HG02642 (cell line): ENCODE measurements around the gene DCP2.

Source experiments
- ATAC-seq: cut with Tn5 transposase; IDR thresholded peaks from one replicate; pipeline ENCODE4 v1.9.1; 2021; ENCODE audit warnings: mild to moderate bottlenecking; ENCODE audit not compliant: unreplicated experiment, poor library complexity

The DCP2 gene

GRCh38 chr5:113042491-113043243 lies 66.1 kb downstream of the DCP2 start:
- ATAC-seq: no peak

GRCh38 chr5:113043491-113043931 lies 66.9 kb downstream of the DCP2 start:
- no peak for ATAC-seq

DNA sequence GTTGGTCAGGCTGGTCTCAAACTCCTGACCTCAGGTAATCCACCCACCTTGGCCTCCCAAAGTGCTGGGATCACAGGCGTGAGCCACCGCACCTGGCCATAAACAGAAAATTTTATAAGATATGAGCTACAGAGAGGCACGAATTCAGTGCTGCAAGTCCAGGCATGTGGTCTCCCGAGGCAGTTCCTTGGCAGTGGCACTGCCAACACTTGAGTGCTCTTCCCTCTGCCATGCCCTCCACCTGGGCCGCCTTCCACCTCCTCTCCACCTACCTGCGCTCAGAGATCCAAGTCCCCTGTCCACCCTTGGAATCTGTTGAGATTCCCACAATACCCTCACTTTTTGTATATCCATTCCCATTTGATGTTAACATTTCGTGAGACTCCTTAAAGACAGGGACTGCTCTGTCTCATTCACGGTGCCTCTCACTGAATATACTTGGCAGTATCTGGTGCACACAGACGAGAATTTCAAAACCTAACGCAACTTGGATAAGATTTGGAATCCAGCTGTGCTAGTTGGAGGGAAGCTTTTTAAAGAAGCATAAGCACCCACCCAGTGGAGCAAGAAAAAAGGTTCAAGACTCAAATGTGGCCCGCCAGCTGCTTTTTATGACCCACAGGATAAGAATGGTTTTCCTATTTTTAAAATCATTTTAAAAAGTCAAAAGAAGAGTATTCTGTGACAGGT lies 68.3 kb downstream of the DCP2 start:
- ATAC-seq: no peak

GRCh38 chr5:113047234-113047633 lies 70.6 kb downstream of the DCP2 start:
- ATAC-seq: no peak

DNA sequence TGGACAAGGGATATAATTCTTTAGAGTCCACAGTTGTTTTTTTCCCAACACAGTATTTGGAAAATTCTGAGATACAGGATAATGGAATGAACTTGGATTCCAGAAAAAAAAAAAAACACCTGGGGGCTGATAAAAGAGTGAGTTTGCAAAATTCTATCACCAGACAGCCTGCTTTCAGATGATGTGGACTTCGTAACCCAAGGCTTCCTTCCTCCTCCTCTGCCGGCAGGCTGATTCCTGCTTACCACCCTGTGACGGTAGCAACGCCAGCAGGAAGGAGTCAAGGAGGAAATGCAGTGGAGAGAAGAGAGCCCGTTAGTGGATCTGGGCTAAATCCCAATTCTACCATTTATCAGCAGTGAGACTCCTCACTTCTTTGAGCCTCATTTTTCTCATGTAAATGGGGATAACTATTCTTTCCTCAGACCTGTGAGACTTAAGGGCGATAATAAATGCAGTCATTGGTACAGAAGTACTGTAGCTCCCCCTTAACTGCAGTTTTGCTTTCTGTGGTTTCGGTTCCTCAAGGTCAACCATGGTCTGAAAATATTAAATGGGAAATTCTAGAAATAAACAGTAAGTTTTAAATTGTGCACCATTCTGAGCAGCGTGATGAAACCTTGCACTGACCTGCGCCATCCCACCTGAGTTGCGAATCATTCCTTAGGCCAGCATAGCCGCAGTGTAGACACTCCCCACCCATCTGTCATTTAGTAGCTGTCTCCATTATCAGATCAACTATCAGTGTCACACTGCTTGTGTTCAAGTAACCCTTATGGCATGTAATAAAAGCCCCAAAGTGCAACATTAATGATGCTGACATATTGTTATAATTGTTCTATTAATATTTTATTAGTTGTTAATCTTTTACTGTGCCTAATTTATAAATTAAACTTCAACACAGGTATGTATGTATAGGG lies 71.4 kb downstream of the DCP2 start:
- ATAC-seq: peak; percentile 86

DNA sequence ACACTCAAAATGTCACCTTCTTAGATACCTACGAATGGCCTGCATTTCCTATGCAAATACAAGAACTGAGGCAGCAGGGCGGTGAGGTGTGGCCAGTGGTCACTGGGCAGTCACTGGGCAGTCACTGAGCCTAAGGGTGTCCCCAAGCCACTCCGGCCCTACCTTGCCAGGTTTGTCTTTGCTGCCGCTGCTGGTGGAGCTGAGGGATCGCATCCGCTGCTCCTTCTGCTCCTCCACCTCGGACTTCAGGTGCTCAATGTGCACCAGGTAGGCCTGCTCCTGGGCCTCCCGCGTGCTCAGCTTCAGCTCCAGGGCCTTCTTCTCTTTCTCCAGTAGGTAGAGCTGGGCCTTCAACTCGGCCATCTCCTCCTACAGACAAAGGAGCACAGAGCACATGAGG lies 72.3 kb downstream of the DCP2 start:
- no peak for ATAC-seq

DNA sequence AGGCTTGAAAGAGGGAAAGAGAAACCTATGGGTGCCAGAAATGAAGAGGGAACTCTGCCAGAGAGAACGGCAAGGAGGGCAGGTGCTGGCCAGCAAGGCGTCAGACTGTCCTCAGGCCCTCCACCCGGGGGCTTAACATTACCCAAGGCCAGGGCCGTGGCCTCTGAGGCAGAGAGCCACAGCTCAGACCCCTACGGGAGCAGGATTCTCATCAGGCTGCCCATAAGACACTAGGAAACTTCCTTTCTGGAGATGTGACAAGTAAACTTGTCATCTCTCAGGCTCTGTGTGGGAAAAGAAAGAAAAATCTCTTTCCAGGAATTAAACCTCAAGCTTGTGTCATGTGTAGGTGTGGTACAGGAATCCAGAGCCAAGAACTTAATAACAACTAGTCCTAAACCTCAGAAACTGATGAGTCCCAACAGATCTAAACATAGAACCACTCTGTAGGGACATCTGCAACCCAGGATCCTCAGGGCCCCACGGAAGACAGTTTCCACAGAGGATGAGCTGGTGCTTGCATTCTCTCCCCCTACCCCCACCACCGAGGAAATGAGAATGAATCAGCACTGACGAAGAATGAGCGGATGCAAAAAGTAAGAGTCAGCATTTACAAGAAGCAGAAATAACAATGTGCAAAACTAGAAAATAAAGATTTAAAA lies 74.3 kb downstream of the DCP2 start:
- ATAC-seq: no peak

DNA sequence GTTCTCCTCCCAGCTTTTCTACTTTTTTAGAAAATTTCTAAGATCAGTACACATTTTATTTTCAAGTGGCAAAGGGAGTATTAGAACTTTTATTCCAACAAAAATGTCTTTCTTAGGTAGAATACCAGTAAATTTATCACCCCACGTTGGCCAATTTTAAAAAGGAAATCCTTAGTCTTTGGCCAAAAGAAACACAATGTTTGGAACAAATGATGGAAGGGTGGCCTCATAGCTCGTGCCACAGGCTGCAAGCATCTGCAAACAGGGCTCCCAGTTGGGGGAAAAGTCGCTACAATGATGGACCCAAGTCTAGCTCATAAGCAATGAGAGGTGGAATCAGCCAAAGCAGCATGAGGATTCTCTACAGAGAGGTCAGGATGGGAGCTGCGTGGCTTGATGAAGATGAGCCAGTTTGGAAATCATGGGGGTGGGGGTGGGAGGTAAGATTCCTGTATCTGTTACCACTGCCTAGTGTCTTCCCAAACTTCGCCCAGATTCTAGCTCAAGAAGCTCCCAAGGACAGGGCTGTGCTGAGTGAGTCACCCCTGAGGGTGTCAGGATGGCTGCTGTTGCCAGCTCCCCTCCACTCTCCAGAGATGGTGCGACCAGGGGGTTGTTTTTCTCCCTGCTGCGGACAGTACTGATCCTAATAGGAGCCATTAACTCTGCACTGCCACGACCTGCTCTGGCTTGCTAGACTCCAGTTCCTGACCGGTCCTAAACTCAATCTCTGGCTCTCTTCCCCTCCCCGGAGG lies 75.6 kb downstream of the DCP2 start:
- ATAC-seq: no peak

GRCh38 chr5:113053511-113053995 lies 77.0 kb downstream of the DCP2 start:
- ATAC-seq: no peak

DNA sequence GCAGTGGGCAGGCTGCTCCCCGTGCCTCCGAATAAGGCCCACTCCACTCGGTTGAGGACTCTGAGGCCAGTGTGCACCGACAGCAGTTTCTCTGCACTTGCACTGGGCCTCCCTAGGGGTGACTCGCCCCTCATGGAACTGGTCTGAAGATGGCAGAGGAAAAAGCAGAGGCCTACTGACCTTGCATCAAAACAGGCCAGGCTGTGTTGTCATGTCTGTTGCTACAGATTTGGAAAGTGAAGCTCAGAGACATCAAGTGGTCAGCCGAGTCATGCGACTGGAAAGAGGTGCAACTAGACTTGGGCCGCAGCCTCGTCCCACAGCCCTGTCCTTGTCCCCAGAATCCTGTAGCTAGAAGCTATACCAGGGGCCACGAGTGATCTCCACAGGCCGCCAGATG lies 78.3 kb downstream of the DCP2 start:
- ATAC-seq: no peak

DNA sequence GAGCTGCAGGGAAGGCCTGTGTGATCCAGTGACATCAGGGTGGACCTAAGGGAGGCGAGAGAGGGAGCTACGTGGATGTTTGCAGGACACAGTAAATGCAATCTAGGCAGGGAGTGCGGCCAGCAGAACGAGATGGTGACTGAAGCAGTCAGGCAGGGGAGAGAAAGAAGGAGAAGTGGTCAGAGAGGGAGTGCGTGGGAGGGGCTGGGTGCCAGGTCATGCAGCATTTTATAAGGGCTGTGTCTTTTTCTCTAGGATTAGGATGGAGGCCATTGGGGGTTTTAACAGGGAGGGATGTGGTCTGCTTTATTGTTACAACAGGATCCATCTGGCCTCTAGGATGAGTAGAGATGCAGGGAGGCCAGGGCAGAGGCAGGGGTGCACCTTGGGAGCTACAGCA lies 80.4 kb downstream of the DCP2 start:
- no peak for ATAC-seq

DNA sequence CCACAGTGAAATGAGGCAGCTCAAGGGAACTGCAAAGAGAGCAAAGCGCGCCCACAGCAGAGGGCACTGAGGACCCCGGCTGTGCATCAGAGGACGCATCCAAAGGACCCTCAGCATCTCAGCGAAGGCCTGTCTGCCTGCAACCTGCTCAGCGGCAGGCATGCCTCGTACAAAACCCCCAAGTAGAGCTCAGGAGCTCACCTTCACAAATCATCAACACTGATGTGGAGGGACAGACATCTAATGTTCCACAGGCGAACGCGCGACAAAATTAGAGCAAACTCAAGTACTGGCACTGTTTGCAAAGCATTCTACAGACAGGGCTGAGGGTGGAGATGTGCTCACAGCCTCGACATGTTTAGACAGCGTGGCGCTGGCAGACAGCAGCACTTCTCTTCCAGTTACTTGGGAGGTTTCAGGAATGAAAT lies 81.0 kb downstream of the DCP2 start:
- ATAC-seq: no peak

GRCh38 chr5:113058269-113058668 lies 81.7 kb downstream of the DCP2 start:
- no peak for ATAC-seq

GRCh38 chr5:113058706-113059226 lies 82.2 kb downstream of the DCP2 start:
- ATAC-seq: no peak

DNA sequence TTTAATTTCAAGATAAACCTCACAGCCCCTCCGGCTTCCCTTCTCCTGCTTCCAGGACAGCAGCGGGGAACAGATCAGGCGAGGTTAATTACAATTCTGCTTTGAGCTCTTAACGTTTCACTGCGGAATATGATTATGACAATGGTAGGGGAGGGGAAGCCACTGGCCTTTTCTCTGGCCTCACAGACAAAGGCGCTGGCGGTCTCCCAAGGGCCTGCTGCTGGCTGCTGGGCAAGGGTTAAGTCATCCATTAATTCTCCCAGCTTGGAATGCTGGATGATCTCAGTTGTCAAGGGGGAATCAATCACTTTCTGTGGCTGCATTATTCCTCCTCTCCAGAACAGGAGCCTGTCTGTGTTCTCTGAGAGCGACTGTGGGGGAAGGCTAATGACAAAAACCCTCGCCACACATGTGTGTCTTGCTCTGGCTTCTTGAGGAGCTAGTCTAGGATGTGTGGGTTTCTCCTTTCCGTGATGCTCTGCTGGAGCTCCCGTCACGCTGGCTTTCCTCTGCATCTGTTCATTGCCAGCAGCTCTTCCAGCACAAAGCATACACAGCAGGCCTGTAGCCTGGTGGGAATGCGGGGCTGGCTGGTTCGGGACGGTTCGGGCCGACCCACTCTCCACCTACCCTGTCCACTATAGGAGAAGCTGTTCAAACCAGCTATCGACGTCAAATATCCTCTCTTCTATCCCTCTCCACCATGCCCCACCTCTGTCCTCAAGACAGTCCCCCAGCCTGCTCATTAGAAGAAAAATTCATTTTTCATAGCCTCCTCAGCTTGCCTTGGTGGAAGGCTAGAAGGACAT lies 82.8 kb downstream of the DCP2 start:
- no peak for ATAC-seq

- no peak for ATAC-seq
These were observed 83.9 kb downstream of the DCP2 start for GRCh38 chr5:113060408-113061025.

DNA sequence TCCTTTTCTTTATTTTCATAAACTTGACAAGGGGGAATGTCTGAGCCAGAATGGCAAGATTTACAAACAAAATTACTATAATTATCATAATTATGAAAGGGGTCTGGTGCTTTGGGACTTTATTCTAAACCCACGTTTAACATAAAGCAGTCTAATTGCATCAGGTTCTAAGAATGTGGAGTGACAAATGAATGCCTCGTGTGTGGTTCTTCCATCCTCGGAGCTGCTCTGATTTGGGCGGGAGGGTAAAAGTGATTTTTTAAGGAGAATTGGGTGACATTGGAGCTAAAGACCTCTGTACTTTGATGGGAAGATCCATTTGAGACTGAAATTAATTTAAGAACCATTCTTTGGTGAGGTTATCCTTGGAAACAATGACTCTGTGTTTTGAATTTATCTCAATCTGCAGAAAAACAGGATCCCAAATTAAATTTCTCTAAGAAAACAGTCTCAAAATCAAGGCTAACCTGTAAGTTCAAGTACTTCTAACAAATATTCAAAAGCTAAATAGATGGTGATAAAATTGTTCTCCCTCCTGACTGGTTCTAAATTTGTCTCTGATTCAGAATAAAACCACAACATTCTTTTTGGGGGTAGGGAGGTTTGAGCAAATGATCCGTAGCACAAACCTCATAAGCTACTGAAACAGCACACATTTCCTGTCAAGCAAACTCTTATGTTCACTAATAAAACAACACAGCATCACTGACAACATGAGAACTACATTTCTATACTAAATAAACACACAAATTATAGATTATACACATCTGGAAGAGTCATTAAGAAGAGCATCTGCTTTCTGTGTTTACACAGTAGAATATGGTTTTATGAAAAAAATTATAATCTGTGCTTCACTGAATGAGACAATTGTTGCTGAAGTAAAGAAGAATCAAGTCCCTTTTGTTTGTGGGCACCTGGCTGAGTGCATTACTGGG lies 85.5 kb downstream of the DCP2 start:
- ATAC-seq: no peak
